H1 (cell line): ENCODE results near the gene HECTD4. TPM values are rescaled to one million over a fixed set of nuclear protein-coding genes. Genes with fewer than 3 reads are reported as not detected.

Experiments
- JUN ChIP-seq: IDR thresholded peaks from 2 replicates; pipeline ENCODE4 v1.6.1; 2011; ENCODE audit warnings: low read depth, mild to moderate bottlenecking, improper control_type of control experiment, low read length
- PHF8 ChIP-seq: fragments of 200-600 bp; sonication (generic); conservative IDR thresholded peaks from 2 replicates; pipeline ENCODE4 v1.7.1; 2012; ENCODE audit warnings: low read depth, mild to moderate bottlenecking, inconsistent platforms, low read length, moderate library complexity
- POLR2A ChIP-seq, 2 experiments: IDR thresholded peaks; 1 replicate in 1 of 2; 2 replicates in 1 of 2; pipeline ENCODE4 v1.6.1; 2011; ENCODE audit warnings: low read depth in 2 of 2, low read length in 2 of 2, mild to moderate bottlenecking in 2 of 2; ENCODE audit errors: control extremely low read depth in 1 of 2
- TEAD4 ChIP-seq: IDR thresholded peaks from 2 replicates; pipeline ENCODE4 v1.6.1; 2012; ENCODE audit warnings: low read depth, low read length, inconsistent platforms, mixed read lengths
- polyA plus RNA-seq, 7 experiments: library from polyadenylated mRNA; depleted of rRNA in 3 of 7; stranded (reverse) in 5 of 7; unstranded in 2 of 7; fragments of >200 nt in 5 of 7; fragments of 200-250 nt in 2 of 7; gene quantifications; 1 replicate in 5 of 7; 2 replicates in 1 of 7; 4 replicates in 1 of 7; pipeline versions ENCODE4 v1.2.1 to v1.2.3, GENCODE V29; 2011 to 2013; ENCODE audit warnings: missing spikeins in 2 of 7, mixed read lengths in 2 of 7
- total RNA-seq: library from RNA; stranded (reverse); fragmentation: NEBNext Ultra II Directional; extraction: Animal tissue kit (Norgen Biotek cat#: 25700); gene quantifications from 2 replicates; pipeline ENCODE4 v1.2.1, GENCODE V29; 2021

The HECTD4 gene
- total and polyA plus RNA-seq, 2 of the 8 experiments (the other 6 are each of a cell fraction or from before 2014, with no cell fraction given), result 6.5 to 33.7 TPM

DNA sequence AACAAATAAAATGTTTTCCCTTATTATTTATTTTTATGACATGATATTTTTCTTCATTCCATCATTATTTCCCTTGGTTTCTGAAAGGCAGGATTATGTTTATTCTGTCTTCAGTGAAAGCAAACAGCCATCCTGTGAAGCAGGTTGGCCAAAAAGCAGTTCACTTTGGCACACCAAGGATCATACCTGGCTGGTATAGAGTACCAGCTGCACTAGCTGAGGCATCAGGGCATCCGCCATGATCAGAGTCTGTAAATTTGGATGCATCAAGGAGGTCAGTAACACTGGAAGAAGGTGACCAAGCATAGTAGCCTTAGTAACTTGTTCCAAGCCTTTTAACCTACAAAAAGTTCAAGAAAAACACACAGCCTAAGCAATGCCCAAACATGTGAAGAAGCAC is 123.3 kb downstream of the HECTD4 start (continued):
- TF ChIP-seq POLR2A (IDR thresholded peaks at IDR 0.05; ENCODE audit: control extremely low read depth in 1 of 2, low read depth in 2 of 2, low read length in 2 of 2) (no peak), JUN (no peak), PHF8 (no peak), TEAD4 (no peak)
